Stomach (tissue), 9 donors: ENCODE data around the gene NTNG1. TPM values are rescaled to one million over a fixed set of nuclear protein-coding genes. Genes with fewer than 3 reads are reported as not detected.

ENCODE experiments used
- DNase-seq, 2 donors: peaks; one replicate each; pipeline versions ENCODE4 v3.0.0 to v3.0.0-alpha.2; 2013 to 2019
- H3K27ac ChIP-seq, 5 donors: fragments of 200-600 bp in 4 of 5; sonication (generic) in 4 of 5; one replicate each; pipeline ENCODE4 v1.5.1; 2013 to 2019; ENCODE audit warnings: mild to moderate bottlenecking in 1 of 5, moderate library complexity in 1 of 5
- H3K27me3 ChIP-seq, 3 donors: fragments of 200-600 bp; sonication (generic); one replicate each; pipeline ENCODE4 v1.5.1; 2017 to 2019; ENCODE audit warnings: mixed run types in 1 of 3
- H3K36me3 ChIP-seq, 4 donors: fragments of 200-600 bp; sonication (generic); 1 replicate in 3 of 4; 2 replicates in 1 of 4; pipeline ENCODE4 v1.5.1; 2016 to 2019
- H3K4me1 ChIP-seq, 4 donors: fragments of 200-600 bp; sonication (generic); one replicate each; pipeline ENCODE4 v1.5.1; 2016 to 2019
- H3K4me3 ChIP-seq, 4 donors: fragments of 200-600 bp; sonication (generic) in 3 of 4; one replicate each; pipeline ENCODE4 v1.5.1; 2016 to 2019; ENCODE audit warnings: mild to moderate bottlenecking in 1 of 4
- H3K9me3 ChIP-seq, 4 donors: fragments of 200-600 bp; sonication (generic); one replicate each; pipeline ENCODE4 v1.5.1; 2016 to 2019
- EP300 ChIP-seq: sonication (generic); formaldehyde crosslinking; IDR thresholded peaks from one replicate; pipeline ENCODE4 v1.6.1; 2017; ENCODE audit warnings: antibody characterized with exemption
- POLR2A ChIP-seq, 4 donors: fragments of 450-650 bp; IDR thresholded peaks; one replicate each; pipeline ENCODE4 v1.6.1; 2016; ENCODE audit warnings: antibody characterized with exemption in 4 of 4, control low read depth in 2 of 4, mild to moderate bottlenecking in 1 of 4, moderate library complexity in 1 of 4
- POLR2AphosphoS5 ChIP-seq, 3 donors: sonication (generic); formaldehyde crosslinking; IDR thresholded peaks; one replicate each; pipeline ENCODE4 v1.6.1; 2016; ENCODE audit warnings: antibody characterized with exemption in 3 of 3
- WGBS, 5 donors: extraction: QIAGEN DNeasy Blood & Tissue Kit in 3 of 5; methylation state at CpG; one replicate each; pipeline versions ENCODE4 v1.1.5 to v1.1.7; 2013 to 2018; 5-methylcytosine and 5-hydroxymethylcytosine counted together
- intact Hi-C: fragments of 100-400 bp; cut with DNase I; formaldehyde crosslinking; loops from one replicate; pipeline ENCODE4 v1.15.1; 2023; ENCODE audit warnings: low total_unique reads
- polyA plus RNA-seq, 3 donors: library from polyadenylated mRNA; stranded (reverse); fragments of 200-250 nt; gene quantifications; one replicate each; pipeline ENCODE4 v1.2.3, GENCODE V29; 2013
- total RNA-seq, 5 donors: library from RNA; depleted of rRNA; stranded (reverse); fragments of >200 nt; gene quantifications; one replicate each; pipeline versions ENCODE4 v1.1.0 to v1.2.3, GENCODE V29; 2014 to 2016
- TF ChIP-seq, protein P1 (sequence below), 7 experiments: fragments of 450-650 bp in 4 of 7; fragments of 200-600 bp in 3 of 7; sonication (generic) in 3 of 7; IDR thresholded peaks; one replicate each; pipeline ENCODE4 v1.5.1; 2016 to 2019; ENCODE audit warnings: antibody characterized with exemption in 7 of 7, control low read depth in 2 of 7, mild to moderate bottlenecking in 1 of 7
- donor health status: healthy with polysubstance abuse.
- donor health status: Bipolar disorder and iron deficiency.
- donor health status: healthy.

NTNG1 gene
- total and polyA plus RNA-seq, 8 donors, result 0.23 to 2.0 (median 0.58) TPM; not detected in 3

DNA sequence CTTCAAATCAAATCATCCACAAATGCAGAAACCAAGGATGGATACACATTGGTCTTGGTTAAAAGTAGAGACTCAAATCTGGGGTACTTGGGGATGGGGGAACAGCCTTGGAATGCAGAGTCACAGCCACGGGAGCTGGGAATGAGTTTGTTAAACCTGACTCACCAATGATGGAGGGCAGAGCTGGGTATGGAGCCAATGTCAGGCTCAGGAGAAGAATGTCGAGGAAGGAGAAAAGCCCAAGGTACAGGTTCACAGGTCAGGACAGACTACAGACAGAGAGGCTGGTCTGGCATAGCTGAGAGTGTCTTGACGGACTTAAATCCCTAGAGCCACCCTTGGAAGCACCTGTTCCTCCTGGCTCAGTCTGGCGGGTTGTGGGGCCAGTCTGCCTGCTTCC, 237.6 kb downstream of the NTNG1 start:
- Histone ChIP-seq H3K27ac (no peak overlapping the region), H3K9me3 (no peaks in the 10 kb centered on the region), H3K27me3 (no peaks in the 10 kb centered on the region), H3K4me3 (no peak overlapping the region), H3K36me3 (no peaks in the 10 kb centered on the region), H3K4me1 (no peaks in the 10 kb centered on the region)
- no peak for DNase-seq
- 52 to 69% (median 61%) methylated on average over 4 of the region's 4 CpGs for WGBS, 5 donors
- TF ChIP-seq, protein P1, sequence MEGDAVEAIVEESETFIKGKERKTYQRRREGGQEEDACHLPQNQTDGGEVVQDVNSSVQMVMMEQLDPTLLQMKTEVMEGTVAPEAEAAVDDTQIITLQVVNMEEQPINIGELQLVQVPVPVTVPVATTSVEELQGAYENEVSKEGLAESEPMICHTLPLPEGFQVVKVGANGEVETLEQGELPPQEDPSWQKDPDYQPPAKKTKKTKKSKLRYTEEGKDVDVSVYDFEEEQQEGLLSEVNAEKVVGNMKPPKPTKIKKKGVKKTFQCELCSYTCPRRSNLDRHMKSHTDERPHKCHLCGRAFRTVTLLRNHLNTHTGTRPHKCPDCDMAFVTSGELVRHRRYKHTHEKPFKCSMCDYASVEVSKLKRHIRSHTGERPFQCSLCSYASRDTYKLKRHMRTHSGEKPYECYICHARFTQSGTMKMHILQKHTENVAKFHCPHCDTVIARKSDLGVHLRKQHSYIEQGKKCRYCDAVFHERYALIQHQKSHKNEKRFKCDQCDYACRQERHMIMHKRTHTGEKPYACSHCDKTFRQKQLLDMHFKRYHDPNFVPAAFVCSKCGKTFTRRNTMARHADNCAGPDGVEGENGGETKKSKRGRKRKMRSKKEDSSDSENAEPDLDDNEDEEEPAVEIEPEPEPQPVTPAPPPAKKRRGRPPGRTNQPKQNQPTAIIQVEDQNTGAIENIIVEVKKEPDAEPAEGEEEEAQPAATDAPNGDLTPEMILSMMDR (IDR thresholded peaks at IDR 0.05), result no peak
- TF ChIP-seq EP300 (no peak), POLR2A (IDR thresholded peaks at IDR 0.05) (no peak), POLR2AphosphoS5 (IDR thresholded peaks at IDR 0.05) (no peak)
- intact Hi-C loops, result no loop called here

DNA sequence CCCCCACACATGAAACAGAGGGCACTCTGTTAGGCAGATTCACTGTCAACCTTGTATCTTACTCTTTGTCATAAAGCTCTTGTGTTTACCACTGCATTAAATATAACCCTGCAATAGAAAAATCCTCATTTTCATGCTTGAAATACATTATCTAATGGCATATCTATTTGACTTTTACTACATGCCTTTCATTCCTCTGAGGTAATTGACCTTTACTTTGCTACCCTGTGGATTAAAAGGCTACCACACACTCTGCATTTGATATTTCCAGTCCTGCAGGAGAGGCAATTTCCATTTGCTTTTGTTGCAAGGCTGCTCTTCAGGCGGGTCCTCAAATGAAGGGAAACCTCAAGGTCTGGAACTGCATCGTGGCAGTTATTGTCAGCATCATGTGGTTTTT, 238.0 kb downstream of the NTNG1 start:
- TF ChIP-seq EP300, result no peak
- TF ChIP-seq, protein P1 (IDR thresholded peaks at IDR 0.05), result no peak
- no peak for TF ChIP-seq POLR2AphosphoS5 (IDR thresholded peaks at IDR 0.05)
- no peak for TF ChIP-seq POLR2A (IDR thresholded peaks at IDR 0.05)
- DNase-seq, result no peak
- H3K4me3 ChIP-seq, result no peak overlapping the region
- H3K27ac ChIP-seq, result no peak overlapping the region
- no peaks in the 10 kb centered on the region for H3K4me1 ChIP-seq
- intact Hi-C loops, result no loop called here
- H3K9me3 ChIP-seq, result no peaks in the 10 kb centered on the region
- H3K27me3 ChIP-seq, result no peaks in the 10 kb centered on the region
- WGBS, 5 donors, result 59 to 89% (median 80%) methylated on average over 2 of the region's 2 CpGs
- H3K36me3 ChIP-seq, result no peaks in the 10 kb centered on the region

DNA sequence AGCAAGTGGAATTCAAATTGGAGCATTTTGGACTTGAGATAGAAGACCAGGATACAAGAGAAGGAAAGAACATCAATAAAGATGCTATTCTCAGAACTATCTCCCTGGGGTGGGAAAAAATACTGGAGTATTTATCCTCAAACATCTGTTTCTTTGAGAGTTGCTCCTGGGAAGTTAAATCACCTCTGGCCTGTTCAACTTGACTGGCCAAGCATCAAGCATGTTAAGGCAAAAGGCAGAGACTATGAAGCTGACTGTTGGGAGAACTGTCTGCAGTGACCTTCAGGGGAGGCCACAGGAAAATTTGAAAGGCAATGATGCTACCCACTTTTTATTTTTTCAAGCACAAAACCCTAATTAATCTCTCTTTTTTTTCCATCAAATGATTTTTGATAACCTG, 239.0 kb downstream of the NTNG1 start:
- DNase-seq, result no peak
- H3K9me3 ChIP-seq, result no peaks in the 10 kb centered on the region
- TF ChIP-seq POLR2AphosphoS5 (IDR thresholded peaks at IDR 0.05), result no peak

DNA sequence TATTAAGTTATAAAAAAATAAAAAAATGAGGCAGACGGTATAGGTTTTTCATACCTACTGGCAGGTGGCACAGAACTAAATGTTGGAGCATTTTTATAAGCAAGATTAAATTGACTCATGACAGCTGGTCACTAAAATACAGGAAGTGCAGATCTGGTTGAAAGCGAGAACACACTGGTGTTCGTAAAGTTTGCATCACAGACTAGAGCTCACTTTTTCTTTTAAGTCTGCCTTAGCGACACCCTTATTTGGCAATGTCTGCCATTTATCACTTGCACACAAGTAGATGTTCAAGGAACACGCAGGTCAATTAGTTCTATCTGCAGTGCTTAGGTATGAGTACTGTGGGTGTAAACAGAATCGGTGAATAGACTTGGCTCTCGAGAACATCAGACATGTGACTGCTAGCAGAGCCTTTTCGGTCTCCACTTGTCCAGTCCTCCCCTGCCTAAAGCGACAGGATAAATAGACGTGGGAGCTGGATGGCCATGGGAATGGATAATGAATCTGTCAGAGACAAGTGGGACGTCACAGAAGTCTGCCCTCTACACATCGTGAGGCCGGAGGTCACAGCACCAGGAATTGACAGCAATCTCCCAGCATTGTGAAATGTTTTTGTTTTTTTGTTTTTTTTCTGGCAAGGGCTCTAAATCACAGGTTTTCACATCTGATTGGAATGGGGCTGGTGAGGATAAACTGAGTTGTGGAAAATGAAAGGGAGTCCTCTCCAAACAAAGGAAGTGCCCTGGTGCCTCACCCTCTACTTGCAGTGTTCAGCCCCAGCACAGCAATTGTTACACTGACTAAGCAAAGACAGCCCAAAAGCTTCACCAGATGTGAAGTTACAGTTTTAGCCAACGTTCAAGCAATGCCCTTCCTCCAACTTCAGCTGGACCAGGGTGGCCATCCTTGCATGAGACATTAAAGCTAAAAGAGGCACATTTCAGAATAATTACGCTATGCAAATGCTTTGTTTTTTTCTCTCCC, 248.9 kb downstream of the NTNG1 start:
- no peaks in the 10 kb centered on the region for H3K36me3 ChIP-seq
- no peaks in the 10 kb centered on the region for H3K27me3 ChIP-seq
- 65 to 71% (median 67%) methylated on average over 15 of the region's 15 CpGs for whole genome bisulfite sequencing, 5 donors
- intact Hi-C loops, result no loop called here
- H3K9me3 ChIP-seq, result no peaks in the 10 kb centered on the region
- H3K4me3 ChIP-seq, result no peak overlapping the region
- no peak for DNase-seq
- TF ChIP-seq EP300 (no peak), POLR2A (IDR thresholded peaks at IDR 0.05) (no peak), POLR2AphosphoS5 (IDR thresholded peaks at IDR 0.05) (no peak)
- TF ChIP-seq, protein P1 (IDR thresholded peaks at IDR 0.05), result no peak
- H3K4me1 ChIP-seq, result no peaks in the 10 kb centered on the region
- no peak overlapping the region for H3K27ac ChIP-seq

More for the DNA sequence above, 239.0 kb downstream of the NTNG1 start:
- no peaks in the 10 kb centered on the region for H3K4me1 ChIP-seq
- no peaks in the 10 kb centered on the region for H3K36me3 ChIP-seq
- H3K27ac ChIP-seq, result no peak overlapping the region
- no peaks in the 10 kb centered on the region for H3K27me3 ChIP-seq
- intact Hi-C loops, result no loop called here
- H3K4me3 ChIP-seq, result no peak overlapping the region

DNA sequence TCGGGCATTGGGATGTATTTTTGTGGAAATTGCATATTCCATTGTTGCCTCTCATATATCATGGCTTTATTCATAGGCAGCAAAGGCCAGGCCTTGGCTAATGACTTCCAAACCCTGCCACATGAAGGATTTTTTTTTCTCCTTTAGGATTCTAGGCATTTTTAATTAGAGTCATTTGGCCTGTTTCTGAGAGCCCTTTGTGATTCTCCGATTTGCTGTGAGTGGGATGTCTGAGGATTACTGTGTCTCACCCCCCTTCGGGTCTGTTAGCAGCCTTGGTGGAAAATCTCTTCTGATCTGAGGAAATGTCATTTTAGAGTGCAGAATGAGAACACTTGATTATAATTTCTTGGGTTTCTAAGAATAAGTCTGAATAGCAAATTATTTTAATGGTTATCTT, 253.5 kb downstream of the NTNG1 start:
- DNase-seq, result no peak
- TF ChIP-seq POLR2A (IDR thresholded peaks at IDR 0.05) (no peak), EP300 (no peak), POLR2AphosphoS5 (IDR thresholded peaks at IDR 0.05) (no peak)
- TF ChIP-seq, protein P1 (IDR thresholded peaks at IDR 0.05), result no peak
- intact Hi-C loops, result no loop called here
- 70 to 88% (median 85%) methylated on average over 3 of the region's 3 CpGs for WGBS, 5 donors
- no peaks in the 10 kb centered on the region for H3K9me3 ChIP-seq
- no peak overlapping the region for H3K4me3 ChIP-seq
- H3K4me1 ChIP-seq, result no peaks in the 10 kb centered on the region
- no peak overlapping the region for H3K27ac ChIP-seq
- no peaks in the 10 kb centered on the region for H3K27me3 ChIP-seq
- no peaks in the 10 kb centered on the region for H3K36me3 ChIP-seq
